HG03342 (cell line): ENCODE measurements around the gene COX7A1.

Experiments
- ATAC-seq: cut with Tn5 transposase; IDR thresholded peaks from one replicate; pipeline ENCODE4 v1.9.1; 2021; ENCODE audit warnings: mild to moderate bottlenecking, moderate library complexity; ENCODE audit not compliant: unreplicated experiment

COX7A1 gene

DNA sequence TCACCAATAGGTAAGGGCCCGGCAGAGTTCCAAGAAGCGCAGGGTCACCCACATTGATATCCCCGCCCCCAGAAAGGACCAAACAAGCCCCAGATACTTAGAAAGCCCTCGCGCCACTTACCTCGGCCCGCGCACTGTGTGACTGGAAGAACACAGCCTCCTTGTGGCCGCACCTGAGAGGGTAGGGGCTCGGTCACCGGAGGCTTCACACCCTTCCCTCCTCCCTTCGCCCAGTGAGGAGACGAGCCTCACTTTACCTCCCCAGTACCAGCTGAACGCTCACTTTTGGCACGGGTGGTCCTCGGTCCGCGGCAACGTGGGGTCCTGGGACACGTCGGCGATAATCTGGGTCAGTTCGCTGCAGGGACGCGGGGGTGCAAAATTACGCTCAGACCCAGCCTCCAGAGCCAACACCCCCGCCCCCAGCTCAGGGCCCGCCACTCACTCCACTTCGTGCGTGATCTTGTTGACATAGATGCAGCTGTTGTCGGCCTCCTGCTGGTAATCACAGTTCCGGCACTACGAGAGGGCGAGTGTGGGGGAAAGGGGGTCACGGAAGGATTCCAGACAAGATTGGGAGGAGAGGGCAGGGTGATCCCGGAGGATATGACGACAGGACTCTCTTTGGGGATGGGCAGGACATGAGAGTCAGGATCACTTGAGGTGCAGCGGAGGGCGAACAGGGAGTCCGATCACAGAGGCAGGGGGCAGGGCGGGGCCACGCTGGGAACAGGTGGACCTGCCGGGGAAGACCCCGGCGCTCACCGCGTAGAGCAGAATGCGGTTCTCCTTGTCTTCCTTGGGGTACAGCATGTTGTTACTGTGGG lies 38.1 kb downstream of the COX7A1 start:
- no peak for ATAC-seq

DNA sequence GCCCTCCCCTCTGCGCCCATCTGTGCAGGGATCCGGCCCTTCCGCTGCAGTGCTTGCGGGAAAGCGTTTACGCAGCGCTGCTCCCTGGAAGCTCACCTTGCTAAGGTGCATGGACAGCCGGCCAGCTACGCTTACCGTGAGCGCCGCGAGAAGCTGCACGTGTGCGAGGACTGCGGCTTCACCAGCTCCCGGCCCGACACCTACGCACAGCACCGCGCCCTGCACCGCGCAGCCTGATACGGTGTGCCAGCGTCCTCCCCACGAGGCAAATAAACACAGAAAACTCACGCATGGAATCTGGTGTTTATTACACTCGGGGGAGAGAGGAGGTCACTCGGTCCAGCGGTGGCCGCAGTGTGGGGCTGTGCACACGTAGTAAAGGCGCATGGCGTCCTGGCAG lies 38.8 kb downstream of the COX7A1 start:
- ATAC-seq = no peak

DNA sequence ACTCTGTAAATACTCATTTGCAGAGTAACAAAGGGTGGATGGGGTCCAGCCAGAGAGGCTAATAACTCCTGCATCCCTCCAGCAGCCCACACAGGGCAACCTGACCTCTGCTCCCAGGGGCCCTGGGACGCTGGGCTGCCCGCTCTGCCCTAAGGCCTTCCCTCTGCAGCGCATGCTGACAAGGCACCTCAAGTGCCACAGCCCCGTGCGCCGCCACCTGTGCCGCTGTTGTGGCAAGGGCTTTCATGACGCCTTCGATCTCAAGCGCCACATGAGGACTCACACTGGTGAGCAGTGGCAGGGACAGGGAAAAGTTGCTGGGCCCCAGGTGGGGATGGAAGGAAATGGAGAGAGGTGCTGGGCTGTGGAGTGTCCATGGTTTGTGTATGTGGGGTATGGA lies 39.6 kb downstream of the COX7A1 start:
- ATAC-seq = no peak

DNA sequence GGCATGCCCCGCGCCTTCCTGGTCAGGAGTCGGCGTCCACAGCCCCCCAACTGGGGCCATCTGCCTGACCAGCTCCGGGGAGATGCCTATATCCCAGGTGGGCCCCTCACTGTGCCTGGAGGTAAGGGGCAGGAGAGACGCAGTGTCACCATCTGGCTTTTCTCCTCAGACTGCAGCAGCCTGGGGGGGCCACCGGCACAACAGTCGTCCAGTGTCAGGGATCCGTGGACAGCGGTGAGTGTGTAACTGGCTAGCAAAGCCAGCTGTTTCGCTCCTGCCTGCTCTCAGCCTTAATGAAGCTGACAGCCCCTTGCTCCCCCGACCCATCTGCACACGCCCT lies 41.1 kb downstream of the COX7A1 start:
- ATAC-seq = no peak

DNA sequence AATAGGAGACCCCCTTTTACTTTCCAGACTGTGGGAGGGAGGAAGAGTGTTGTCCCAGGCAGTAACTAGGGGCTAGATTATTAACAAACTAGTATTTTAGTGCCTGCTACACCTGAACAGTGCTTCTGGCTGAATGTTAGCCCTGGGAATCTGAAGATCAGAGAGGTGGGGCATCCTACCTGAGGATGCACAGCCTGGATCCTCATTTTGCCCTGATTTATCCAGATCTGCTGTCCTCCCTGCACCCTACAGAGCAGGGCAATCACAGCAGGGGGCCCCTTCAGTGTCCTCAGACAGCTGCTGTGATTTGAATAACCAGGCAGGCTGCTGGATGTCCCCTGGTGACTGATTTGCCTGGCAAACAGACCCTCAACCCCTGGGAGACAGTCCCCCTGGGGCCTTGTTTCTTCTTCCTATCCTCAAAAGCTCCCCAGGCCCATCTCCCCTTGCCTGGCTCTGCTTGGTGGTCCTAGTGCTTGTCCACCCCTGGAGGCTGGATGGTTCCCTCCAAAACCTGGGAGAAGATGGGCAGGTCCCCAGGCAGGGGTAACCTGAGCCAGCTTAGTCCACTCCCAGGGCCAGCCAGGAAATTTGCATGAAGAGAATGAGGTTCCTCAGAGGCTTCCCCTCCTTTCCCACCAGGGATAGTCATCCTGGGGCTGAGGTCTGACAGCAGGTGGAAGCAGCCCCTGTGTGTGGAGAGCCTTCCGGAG lies 41.6 kb downstream of the COX7A1 start, which contains the start of gene OVOL3:
Gene OVOL3 (plus strand): TSS at position 657 of the 713 bp plus-strand sequence. CDS start 60 bp downstream, outside the sequence.
- no peak for ATAC-seq

DNA sequence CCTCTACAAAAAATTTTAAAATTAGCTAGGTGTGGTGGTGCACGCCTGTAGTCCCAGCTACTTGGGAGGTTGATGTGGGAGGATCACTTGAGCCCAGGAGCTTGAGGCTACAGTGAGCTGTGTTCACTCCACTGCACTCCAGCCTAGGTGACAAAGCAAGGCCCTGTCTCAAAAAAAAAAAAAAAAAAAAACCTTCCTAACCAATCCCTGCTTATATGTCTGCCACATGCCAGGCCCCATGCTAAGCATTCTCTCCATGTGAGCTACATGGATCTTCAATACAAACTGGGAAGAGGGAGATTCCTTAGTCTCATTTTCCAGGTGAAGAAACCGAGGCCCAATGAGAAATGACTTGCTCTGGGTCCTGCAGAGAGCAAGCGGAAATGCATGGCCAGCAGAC lies 43.6 kb downstream of the COX7A1 start:
- no peak for ATAC-seq

DNA sequence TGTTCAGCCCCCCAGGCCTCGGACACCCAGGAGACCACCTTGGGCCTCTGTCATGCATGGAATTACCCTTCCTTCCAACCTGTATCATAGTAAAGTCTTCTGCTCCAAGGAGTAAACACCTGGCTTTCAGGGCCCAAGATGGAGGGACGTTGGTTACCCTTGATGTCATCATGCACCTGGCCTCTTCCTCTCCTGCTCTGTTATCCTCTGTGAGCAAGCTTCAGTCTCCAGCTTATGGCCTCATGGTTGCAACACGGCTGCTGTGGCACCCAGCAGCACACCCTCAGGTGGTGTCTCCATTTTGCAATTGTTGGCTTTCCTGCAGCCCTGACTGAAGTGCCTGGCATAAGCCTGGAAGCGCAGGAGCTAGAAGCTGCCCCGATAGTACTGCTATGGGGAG lies 45.3 kb downstream of the COX7A1 start:
- no peak for ATAC-seq

DNA sequence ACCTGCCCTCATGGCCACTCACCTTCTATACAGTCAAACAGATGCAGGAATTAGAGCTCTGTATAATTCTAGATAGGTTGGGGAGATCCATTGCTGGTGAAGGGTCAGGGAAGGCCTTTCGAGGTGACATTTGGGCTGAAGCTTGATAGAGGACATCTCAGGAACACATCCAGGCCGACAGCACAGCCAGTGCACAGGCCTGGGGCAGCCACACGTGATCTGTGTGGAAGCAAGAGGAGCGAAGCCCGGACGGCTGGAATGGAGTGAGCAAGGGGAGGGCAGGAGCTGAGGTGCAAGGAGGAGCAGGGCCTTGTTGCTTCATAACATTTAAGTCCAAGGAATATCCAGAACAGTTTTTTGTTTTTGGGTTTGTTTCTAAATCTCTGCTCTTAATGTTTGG lies 45.8 kb downstream of the COX7A1 start:
- ATAC-seq = no peak

DNA sequence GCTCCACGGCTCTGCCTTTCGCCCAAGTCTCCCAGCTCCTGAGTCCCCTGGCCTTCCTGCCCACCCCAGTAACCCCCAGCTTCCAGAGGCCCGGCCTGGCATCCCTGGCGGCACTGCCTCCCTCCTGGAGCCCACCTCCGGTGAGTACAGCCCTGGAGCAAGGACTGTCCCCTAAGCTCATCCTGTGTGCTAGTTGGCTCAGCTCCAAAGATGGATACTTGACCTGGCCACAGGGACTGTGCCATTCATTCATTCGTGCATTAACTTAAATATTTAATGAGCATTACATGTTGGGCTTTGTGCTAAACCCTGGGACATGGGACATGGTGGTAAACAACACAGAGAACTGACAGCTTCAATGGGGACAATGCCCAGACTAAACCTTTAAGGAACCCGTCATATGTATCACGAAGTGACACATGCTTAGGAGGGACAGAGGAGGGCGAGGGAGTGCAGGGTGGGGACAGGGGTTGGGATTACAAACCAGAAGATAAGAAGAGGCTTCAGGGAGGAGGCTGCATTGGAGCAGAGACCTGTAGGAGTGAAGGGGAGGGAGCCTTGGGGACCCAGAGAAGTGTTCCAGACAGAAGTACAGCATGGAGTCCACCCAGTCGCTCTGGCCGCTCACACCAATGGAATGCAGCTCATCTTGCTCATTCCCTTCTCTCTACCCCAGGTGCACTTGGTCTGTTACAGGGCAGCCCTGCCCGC lies 48.2 kb downstream of the COX7A1 start:
- ATAC-seq = no peak

DNA sequence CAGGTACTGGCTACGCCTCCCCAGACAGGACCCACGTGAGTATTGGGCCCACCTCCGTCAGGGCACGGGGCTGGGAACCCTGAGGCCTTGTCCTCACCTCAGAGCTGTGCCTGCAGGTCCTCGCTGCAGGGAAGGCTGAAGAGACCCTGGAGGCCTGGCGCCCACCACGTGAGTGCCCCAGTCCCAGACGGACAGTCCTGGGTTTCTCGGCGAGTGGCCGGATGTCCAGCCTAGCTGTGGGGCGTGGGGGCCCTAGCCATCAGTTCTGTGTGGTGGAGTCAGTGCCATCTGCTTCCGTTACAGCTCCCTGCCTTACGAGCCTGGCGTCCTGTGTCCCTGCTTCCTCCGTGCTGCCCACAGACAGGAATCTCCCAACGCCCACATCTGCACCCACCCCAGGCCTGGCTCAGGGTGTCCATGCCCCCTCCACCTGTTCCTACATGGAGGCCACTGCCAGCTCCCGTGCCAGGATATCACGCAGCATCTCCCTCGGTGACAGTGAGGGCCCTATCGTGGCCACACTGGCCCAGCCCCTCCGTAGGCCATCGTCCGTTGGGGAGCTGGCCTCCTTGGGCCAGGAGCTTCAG lies 49.1 kb downstream of the COX7A1 start:
- no peak for ATAC-seq

DNA sequence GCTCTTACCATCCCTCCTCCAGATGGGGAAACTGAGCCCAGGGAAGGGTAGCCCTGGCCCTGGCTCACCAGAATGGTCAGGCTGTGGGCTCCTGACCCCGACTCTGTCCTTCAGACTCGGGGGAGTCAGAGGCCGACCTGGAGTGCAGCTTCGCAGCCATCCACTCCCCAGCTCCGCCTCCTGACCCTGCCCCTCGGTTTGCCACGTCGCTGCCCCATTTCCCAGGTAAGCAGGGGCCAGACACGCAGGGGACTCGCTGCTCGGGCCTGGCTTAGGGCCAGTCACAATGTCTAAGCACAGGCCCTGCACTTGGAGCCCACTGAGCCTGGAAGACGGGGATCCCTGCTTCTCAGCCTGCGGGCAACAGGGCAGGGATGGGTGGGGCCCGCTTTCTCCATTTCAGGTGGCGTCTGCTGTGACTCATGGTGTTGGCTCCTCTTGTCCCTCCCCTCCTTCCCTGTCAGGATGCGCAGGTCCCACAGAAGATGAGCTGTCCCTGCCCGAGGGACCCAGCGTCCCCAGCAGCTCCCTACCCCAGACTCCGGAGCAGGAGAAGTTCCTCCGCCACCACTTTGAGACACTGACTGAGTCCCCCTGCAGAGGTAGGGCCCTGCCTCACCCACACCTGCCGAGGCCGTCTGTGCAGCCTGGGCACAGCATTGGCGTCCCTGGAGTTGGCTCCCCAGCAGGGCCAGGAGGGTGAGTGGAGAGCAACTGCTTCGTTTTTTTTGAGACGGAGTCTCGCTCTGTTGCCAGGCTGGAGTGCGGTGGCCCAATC lies 50.5 kb downstream of the COX7A1 start:
- ATAC-seq = no peak
